Karpas-422 (cell line): ENCODE results near the gene PCP2. TPM values are rescaled to one million over a fixed set of nuclear protein-coding genes. Genes with fewer than 3 reads are reported as not detected.
A peak's percentile ranks its signal among the peaks of the same experiment; 100 is the strongest.

Experiments
- DNase-seq: peaks from one replicate; pipeline ENCODE4 v3.0.0-alpha.2; 2015
- H2AFZ ChIP-seq: fragments of 200-600 bp; sonication (generic); 2 replicates; pipeline ENCODE4 v1.6.1; 2014; ENCODE audit warnings: antibody characterized with exemption, low read length, mixed read lengths
- H3K27ac ChIP-seq: fragments of 200-600 bp; sonication (generic); 2 replicates; pipeline ENCODE4 v1.5.1; 2014; ENCODE audit warnings: mild to moderate bottlenecking, low read length, moderate library complexity
- H3K27me3 ChIP-seq: fragments of 200-600 bp; sonication (generic); 2 replicates; pipeline ENCODE4 v1.6.1; 2014; ENCODE audit warnings: low read length, mixed read lengths
- H3K36me3 ChIP-seq: fragments of 200-600 bp; sonication (generic); 2 replicates; pipeline ENCODE4 v1.6.1; 2014; ENCODE audit warnings: low read length, mixed read lengths; ENCODE audit not compliant: insufficient read depth
- H3K4me1 ChIP-seq: fragments of 200-600 bp; sonication (generic); 2 replicates; pipeline ENCODE4 v1.6.1; 2014; ENCODE audit warnings: mild to moderate bottlenecking, low read length, mixed read lengths
- H3K4me2 ChIP-seq: fragments of 200-600 bp; sonication (generic); 2 replicates; pipeline ENCODE4 v1.6.1; 2014; ENCODE audit warnings: low read length, low read depth, mild to moderate bottlenecking; ENCODE audit not compliant: poor library complexity, severe bottlenecking
- H3K4me3 ChIP-seq: fragments of 200-600 bp; sonication (generic); 2 replicates; pipeline ENCODE4 v1.5.1; 2014; ENCODE audit warnings: mild to moderate bottlenecking, antibody characterized with exemption, low read length, mixed read lengths
- H3K79me2 ChIP-seq: fragments of 200-600 bp; sonication (generic); 2 replicates; pipeline ENCODE4 v1.6.1; 2014; ENCODE audit warnings: mild to moderate bottlenecking, low read length, mixed read lengths
- H3K9ac ChIP-seq: fragments of 200-600 bp; sonication (generic); 2 replicates; pipeline ENCODE4 v1.6.0; 2014; ENCODE audit warnings: low read length
- H3K9me2 ChIP-seq: fragments of 200-600 bp; sonication (generic), shearing (Covaris generic); replicated peaks from 2 replicates; pipeline ENCODE4 v1.6.0; 2014; ENCODE audit warnings: mild to moderate bottlenecking, low read length, moderate library complexity; ENCODE audit not compliant: insufficient read depth
- H3K9me3 ChIP-seq: fragments of 300-700, 200-600 bp; sonication (generic); 2 replicates; pipeline ENCODE4 v1.6.1; 2014; ENCODE audit warnings: low read length, mixed read lengths
- H4K20me1 ChIP-seq: fragments of 200-600 bp; sonication (generic); 2 replicates; pipeline ENCODE4 v1.6.1; 2014; ENCODE audit warnings: mild to moderate bottlenecking, antibody characterized with exemption, low read length, low read depth; ENCODE audit not compliant: insufficient read depth
- total RNA-seq: library from RNA; depleted of rRNA; stranded (reverse); fragments of >200 nt; shearing (Covaris generic); gene quantifications from 2 replicates; pipeline ENCODE4 v1.2.3, GENCODE V29; 2014; ENCODE audit warnings: low replicate concordance

PCP2 gene
- total RNA-seq, 1 experiment from 2014 or later = not detected

DNA sequence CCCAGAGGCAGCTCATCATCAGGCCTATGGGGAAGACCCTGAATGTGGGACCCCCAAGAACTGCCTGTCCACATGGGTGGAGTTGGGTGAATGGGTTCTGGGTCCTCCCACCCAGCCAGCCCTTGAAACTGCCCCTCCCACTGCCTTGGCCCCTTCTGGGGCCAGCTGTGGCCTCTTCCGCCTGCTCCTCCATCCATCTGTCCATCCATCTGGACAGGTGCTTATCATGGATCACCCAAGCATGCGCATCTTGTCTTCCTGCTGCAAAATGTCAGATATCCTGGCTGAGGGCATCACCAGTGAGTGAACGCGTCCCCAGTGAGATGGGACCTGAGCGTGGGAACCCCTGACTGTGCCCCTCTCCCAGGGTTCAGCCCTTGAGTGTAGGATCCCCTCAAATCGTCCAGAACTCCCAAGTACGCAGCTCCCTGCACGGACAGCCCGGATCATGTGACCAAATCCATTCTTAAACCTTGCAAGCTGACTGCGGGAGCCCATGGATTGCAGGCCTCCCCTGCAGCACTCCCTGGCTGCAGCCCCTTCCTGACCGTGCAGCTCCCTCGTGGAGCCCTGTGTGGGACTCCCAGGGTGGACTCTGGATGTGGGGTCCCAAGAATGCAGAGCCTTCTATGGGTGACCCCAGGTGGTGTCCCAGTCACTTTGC lies 5.4 kb upstream of the PCP2 start:
- Histone ChIP-seq H3K79me2 (peaks cover 20% of the 10 kb centered on the region), H3K36me3 (no peaks in the 10 kb centered on the region; the same call in 1 of the 2 replicates), H3K4me1 (peaks cover 11% of the 10 kb centered on the region), H3K27ac (no peak overlapping the region), H3K4me2 (no peak overlapping the region), H2AFZ (no peak overlapping the region), H3K9me3 (no peaks in the 10 kb centered on the region), H3K4me3 (no peak overlapping the region), H3K9me2 (no peaks in the 10 kb centered on the region), H3K27me3 (no peaks in the 10 kb centered on the region), H4K20me1 (no peaks in the 10 kb centered on the region), H3K9ac (no peak overlapping the region)
- no peak for DNase-seq

DNA sequence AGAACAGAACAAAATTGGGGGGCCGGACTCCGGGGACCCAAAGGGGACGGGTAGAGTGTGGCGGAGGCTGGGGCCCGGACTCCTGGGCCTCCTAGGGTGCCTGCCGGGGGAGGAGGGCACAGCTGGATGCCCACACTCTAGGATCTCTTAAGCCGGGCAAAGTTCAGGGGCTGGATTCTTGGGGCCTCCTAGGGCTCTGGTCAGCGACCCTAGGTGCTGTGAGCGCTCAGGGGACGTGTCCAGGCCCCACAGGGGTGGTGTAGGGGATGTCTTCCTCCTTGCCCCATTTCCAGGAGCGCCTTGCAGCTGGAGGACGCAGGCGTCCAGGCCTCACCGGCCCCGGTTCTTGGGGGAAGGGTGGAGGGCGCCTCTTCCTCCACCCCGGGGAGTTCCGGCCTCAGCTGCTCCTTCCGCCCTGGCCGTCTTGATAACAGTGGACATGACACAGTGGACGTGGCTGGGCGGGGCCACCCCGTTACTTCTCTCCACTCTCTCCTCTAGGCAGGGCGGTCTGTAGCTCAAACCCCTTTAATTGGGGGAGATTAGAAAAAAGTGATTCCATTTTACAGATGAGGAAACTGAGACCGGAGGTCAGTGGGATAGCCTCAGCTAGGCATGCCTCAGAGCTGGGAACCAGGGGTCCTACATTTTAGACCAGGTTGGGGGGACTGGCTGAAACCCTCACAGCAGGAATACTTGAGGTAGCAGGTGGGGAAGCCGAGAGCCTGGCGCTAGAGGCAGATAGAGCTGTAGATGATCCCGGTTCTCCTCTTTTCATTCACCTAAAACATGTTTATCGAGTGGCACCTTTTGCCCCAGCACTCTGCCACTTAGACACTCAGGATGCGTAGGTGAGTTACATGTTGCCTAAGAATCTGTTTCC lies 4.1 kb upstream of the PCP2 start:
- H2AFZ ChIP-seq = peak overlapping the region; percentile 42; the same call in 1 of the 2 replicates
- peak overlapping the region; percentile 92 for H3K9ac ChIP-seq
- no peaks in the 10 kb centered on the region for H3K9me3 ChIP-seq
- no peaks in the 10 kb centered on the region for H4K20me1 ChIP-seq
- H3K27ac ChIP-seq = peak overlapping the region; percentile 5; the same call in 1 of the 2 replicates
- no peaks in the 10 kb centered on the region for H3K9me2 ChIP-seq
- H3K4me3 ChIP-seq = peak overlapping the region; percentile 92
- H3K79me2 ChIP-seq = peaks cover 20% of the 10 kb centered on the region
- H3K36me3 ChIP-seq = no peaks in the 10 kb centered on the region; the same call in 1 of the 2 replicates
- peak; percentile 60 for DNase-seq
- no peaks in the 10 kb centered on the region for H3K27me3 ChIP-seq
- H3K4me2 ChIP-seq = peak overlapping the region; percentile 67
- H3K4me1 ChIP-seq = peaks cover 11% of the 10 kb centered on the region

DNA sequence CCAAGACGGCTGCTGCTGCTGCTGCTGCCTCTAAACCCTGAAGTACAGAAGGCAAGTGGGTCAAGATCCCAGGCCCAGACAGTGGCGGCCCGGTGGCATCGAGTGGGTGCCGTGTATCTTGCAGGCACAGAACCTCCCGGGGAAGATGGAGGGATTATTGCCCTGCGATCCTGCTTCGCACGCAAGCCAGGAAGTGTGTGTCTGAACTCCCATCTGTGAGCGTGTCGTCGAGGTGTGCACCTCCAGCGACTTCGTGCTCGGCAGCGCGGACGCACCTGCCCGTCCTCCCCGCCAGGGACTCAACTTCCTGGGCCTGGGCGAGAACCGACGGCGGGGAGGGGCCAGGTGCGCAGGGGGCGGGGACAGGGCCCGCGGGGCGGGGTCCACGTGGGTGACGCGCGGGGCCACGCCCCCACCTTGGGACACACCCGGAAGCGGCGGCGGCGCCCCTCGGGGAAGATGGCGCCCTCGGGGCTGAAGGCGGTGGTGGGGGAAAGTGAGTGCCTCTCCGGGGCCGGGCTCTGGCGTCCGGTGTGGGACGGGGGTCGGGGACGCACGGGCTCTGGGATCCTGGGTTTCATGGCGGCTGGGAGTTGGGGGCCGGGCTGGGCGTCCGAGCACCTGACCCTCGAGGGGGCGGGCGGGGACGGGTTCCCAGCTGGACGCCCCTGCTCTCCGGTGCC lies 3.3 kb upstream of the PCP2 start, which contains the start of gene STXBP2:
STXBP2 (plus strand) TSS at position 420 of the 683 bp plus-strand sequence; CDS start at position 460, 40 bp downstream.
- peak; percentile 94 for DNase-seq
- peak within 1 kb of the TSS; percentile 54; the same call in 1 of the 2 replicates for H2AFZ ChIP-seq

DNA sequence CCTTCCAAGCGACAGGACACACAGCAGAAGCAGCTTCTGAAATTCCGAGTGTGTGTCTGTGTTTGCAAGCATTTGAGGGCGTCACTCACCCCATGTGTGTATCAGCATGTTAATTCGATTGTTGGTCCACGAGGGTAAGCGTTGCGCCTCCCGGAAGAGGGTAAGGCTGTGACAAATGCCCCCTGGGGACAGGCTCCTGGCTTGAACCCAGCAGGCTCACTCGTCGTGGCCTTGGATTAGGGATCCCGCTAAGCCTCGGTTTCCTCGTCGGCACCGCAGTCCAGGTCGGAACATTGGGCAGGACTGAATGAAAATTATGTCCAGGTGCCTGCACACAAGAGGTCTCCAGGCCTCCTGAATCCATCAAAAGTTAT lies 2.8 kb upstream of the PCP2 start:
- no peak for DNase-seq
- Histone ChIP-seq H3K4me2 (peak overlapping the region; percentile 36), H3K36me3 (no peaks in the 10 kb centered on the region), H3K27me3 (no peaks in the 10 kb centered on the region), H3K9me2 (no peaks in the 10 kb centered on the region), H2AFZ (peak overlapping the region; percentile 54; the same call in 1 of the 2 replicates), H3K9ac (no peak overlapping the region), H3K27ac (no peak overlapping the region), H3K79me2 (peaks cover 21% of the 10 kb centered on the region), H3K9me3 (no peaks in the 10 kb centered on the region), H3K4me3 (no peak overlapping the region; the same call in 1 of the 2 replicates), H4K20me1 (no peaks in the 10 kb centered on the region), H3K4me1 (peaks cover 11% of the 10 kb centered on the region)

More for the DNA sequence above, 3.3 kb upstream of the PCP2 start, which contains the start of gene STXBP2:
- Histone ChIP-seq H3K9me3 (no peaks in the 10 kb centered on the region), H4K20me1 (no peaks in the 10 kb centered on the region), H3K27me3 (no peaks in the 10 kb centered on the region), H3K9ac (peak within 1 kb of the TSS; percentile 92), H3K4me1 (peaks cover 11% of the 10 kb centered on the region), H3K4me3 (peak within 1 kb of the TSS; percentile 92), H3K4me2 (peak within 1 kb of the TSS; percentile 67), H3K27ac (peak within 1 kb of the TSS; percentile 5; the same call in 1 of the 2 replicates), H3K36me3 (no peaks in the 10 kb centered on the region), H3K9me2 (no peaks in the 10 kb centered on the region), H3K79me2 (peaks cover 20% of the 10 kb centered on the region)

DNA sequence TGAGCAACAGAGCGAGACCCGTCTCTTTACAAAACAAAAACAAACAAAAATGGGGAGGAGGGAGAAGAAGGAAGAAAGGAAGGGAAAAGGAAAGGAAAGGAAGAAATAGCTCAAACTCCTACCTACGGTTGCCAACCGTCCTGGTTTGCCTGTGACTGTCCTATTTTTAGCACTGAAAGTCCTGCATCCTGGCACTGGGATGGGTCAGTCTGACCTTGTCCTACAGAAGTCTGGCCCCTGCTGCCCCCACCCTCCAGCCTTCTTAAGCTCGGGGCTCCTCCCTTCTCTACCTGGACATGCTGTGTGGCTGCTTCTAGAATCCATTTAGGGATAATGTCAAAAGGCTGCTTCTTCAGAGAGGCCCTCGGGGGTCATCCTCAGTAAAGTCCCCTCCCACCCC lies 2.2 kb upstream of the PCP2 start:
- H3K9ac ChIP-seq = no peak overlapping the region
- no peaks in the 10 kb centered on the region for H3K9me3 ChIP-seq
- H3K4me3 ChIP-seq = no peak overlapping the region
- H3K79me2 ChIP-seq = peaks cover 27% of the 10 kb centered on the region
- no peaks in the 10 kb centered on the region for H3K9me2 ChIP-seq
- peaks cover 17% of the 10 kb centered on the region for H3K4me1 ChIP-seq
- H3K27me3 ChIP-seq = no peaks in the 10 kb centered on the region
- H3K36me3 ChIP-seq = no peaks in the 10 kb centered on the region
- H3K4me2 ChIP-seq = no peak overlapping the region
- no peak overlapping the region for H2AFZ ChIP-seq
- no peaks in the 10 kb centered on the region for H4K20me1 ChIP-seq
- no peak overlapping the region for H3K27ac ChIP-seq
- no peak for DNase-seq

DNA sequence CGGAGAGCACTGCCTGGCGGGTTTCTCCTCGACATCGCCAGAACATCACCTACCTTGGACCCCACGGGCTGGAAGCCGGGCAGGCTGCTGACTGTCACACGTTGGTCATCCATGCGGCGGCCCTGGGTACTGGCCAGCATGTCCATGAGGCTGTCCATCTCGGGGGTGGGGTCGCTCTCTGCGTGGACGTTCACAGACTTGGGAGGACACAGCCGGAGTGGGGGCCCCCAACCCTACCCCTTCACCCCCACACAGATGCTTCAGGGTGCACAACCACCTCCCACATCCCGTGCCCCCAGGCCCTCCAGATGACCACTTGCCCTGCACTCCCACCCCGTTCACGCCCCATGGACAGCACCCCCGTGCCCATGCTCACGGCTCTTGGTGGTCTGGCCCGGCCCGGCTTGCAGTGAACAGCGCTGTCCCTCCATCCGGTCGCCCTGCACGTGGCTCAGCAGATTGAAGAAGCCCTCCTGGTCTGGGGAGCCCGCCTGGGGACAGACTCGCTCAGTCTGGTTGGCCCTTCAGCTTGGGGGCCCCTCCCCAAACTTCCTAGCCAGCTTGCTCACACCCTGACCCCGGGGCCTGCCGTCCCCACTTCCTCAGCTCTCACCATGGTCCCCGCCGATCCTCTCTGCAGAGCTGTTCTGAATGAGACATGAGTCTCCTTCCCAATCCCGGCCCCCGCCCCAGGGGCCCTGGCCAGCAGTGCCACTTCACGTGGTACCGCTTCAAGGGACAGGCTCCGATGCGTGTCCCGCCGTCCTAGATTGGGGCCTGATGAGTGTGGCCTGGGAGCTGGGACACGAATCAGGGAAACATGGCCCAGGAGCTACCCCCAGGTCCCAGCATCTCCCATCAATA lies 947 bp downstream of the PCP2 start:
- Histone ChIP-seq H3K4me3 (no peak overlapping the region), H2AFZ (no peak overlapping the region), H3K9me3 (no peaks in the 10 kb centered on the region), H4K20me1 (peaks cover 12% of the 10 kb centered on the region; the same call in 1 of the 2 replicates), H3K27ac (no peak overlapping the region), H3K36me3 (no peaks in the 10 kb centered on the region), H3K27me3 (no peaks in the 10 kb centered on the region), H3K9me2 (no peaks in the 10 kb centered on the region), H3K4me2 (no peak overlapping the region), H3K79me2 (peaks cover 41% of the 10 kb centered on the region), H3K9ac (no peak overlapping the region), H3K4me1 (peaks cover 24% of the 10 kb centered on the region)
- no peak for DNase-seq

DNA sequence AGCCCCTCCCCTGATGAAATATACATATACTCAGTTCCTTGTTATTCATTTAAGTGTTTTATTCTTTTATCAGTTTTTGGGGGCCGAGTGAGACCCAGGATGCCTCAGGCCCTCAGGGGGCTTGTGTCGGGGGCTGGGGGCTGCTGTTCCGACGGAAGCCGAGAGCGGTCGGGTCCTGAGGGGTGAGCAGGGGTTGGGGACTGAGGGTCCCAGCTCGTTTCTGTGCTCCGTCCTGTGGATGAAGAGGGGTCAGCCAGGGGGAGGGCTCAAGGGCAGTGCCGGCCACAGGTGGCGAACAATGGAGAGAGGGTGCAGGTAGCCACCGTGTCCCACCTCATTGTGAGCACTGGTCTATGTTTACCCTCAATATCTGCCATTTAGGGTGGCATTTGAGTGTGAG lies 1.9 kb downstream of the PCP2 start:
- Histone ChIP-seq H3K79me2 (peaks cover 46% of the 10 kb centered on the region), H3K27me3 (no peaks in the 10 kb centered on the region), H2AFZ (no peak overlapping the region), H3K27ac (no peak overlapping the region), H3K4me2 (no peak overlapping the region), H3K4me3 (no peak overlapping the region), H3K9ac (no peak overlapping the region), H4K20me1 (peaks cover 20% of the 10 kb centered on the region; the same call in 1 of the 2 replicates), H3K9me3 (no peaks in the 10 kb centered on the region), H3K36me3 (no peaks in the 10 kb centered on the region), H3K4me1 (peaks cover 21% of the 10 kb centered on the region), H3K9me2 (no peaks in the 10 kb centered on the region)
- no peak for DNase-seq
